HG02938 (cell line): Measurements from ENCODE around the gene FHIT.

Source experiments
- ATAC-seq: cut with Tn5 transposase; IDR thresholded peaks from one replicate; pipeline ENCODE4 v1.9.1; 2021; ENCODE audit warnings: mild to moderate bottlenecking, moderate library complexity; ENCODE audit not compliant: unreplicated experiment

FHIT gene

GRCh38 chr3:60384341-60384740 is 866.9 kb downstream of the FHIT start:
- ATAC-seq = no peak

- ATAC-seq = no peak
Measured at GRCh38 chr3:60383345-60383744, 867.9 kb downstream of the FHIT start.

GRCh38 chr3:60366486-60366885 is 884.8 kb downstream of the FHIT start:
- no peak for ATAC-seq

- ATAC-seq = no peak
Measured at GRCh38 chr3:60365360-60365759, 885.9 kb downstream of the FHIT start.

GRCh38 chr3:60364475-60364874 is 886.8 kb downstream of the FHIT start:
- no peak for ATAC-seq

- ATAC-seq = no peak
Measured at GRCh38 chr3:60363817-60364216, 887.4 kb downstream of the FHIT start.

GRCh38 chr3:60355825-60356224 is 895.4 kb downstream of the FHIT start:
- ATAC-seq = no peak

- ATAC-seq = no peak
Measured at GRCh38 chr3:60351481-60351880, 899.8 kb downstream of the FHIT start.

GRCh38 chr3:60344340-60344739 is 906.9 kb downstream of the FHIT start:
- no peak for ATAC-seq

GRCh38 chr3:60343831-60344230 is 907.4 kb downstream of the FHIT start:
- ATAC-seq = no peak

- ATAC-seq = no peak
Measured at GRCh38 chr3:60339304-60339703, 911.9 kb downstream of the FHIT start.

- ATAC-seq = no peak
Measured at GRCh38 chr3:60337421-60337820, 913.8 kb downstream of the FHIT start.

- no peak for ATAC-seq
Measured at GRCh38 chr3:60336061-60336460, 915.2 kb downstream of the FHIT start.

GRCh38 chr3:60333710-60334109 is 917.5 kb downstream of the FHIT start:
- ATAC-seq = no peak

GRCh38 chr3:60330107-60330506 is 921.1 kb downstream of the FHIT start:
- no peak for ATAC-seq

GRCh38 chr3:60325610-60326170 is 925.6 kb downstream of the FHIT start:
- ATAC-seq = no peak

GRCh38 chr3:60323651-60324050 is 927.6 kb downstream of the FHIT start:
- ATAC-seq = no peak

GRCh38 chr3:60323180-60323579 is 928.1 kb downstream of the FHIT start:
- no peak for ATAC-seq

- no peak for ATAC-seq
Measured at GRCh38 chr3:60322298-60322856, 928.9 kb downstream of the FHIT start.

- ATAC-seq = no peak
Measured at GRCh38 chr3:60319179-60319858, 931.9 kb downstream of the FHIT start.

GRCh38 chr3:60316121-60316797 is 935.0 kb downstream of the FHIT start:
- no peak for ATAC-seq

- no peak for ATAC-seq
Measured at GRCh38 chr3:60313951-60314461, 937.2 kb downstream of the FHIT start.
